HG03108 (cell line): ENCODE data around the gene UBASH3B.
"Not testable (repeated sequence)": the region's sequence is repeated elsewhere in the genome, so short reads cannot be mapped to it uniquely, and the experiment has no call there.

Source experiments
- ATAC-seq: cut with Tn5 transposase; IDR thresholded peaks from one replicate; pipeline ENCODE4 v1.9.1; 2021; ENCODE audit warnings: moderate library complexity; ENCODE audit not compliant: unreplicated experiment

UBASH3B gene, protein sequence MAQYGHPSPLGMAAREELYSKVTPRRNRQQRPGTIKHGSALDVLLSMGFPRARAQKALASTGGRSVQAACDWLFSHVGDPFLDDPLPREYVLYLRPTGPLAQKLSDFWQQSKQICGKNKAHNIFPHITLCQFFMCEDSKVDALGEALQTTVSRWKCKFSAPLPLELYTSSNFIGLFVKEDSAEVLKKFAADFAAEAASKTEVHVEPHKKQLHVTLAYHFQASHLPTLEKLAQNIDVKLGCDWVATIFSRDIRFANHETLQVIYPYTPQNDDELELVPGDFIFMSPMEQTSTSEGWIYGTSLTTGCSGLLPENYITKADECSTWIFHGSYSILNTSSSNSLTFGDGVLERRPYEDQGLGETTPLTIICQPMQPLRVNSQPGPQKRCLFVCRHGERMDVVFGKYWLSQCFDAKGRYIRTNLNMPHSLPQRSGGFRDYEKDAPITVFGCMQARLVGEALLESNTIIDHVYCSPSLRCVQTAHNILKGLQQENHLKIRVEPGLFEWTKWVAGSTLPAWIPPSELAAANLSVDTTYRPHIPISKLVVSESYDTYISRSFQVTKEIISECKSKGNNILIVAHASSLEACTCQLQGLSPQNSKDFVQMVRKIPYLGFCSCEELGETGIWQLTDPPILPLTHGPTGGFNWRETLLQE

GRCh38 chr11:122655527-122656072 is at the start of gene UBASH3B:
TSS of gene UBASH3B (plus strand) at chr11:122655722. CDS start at chr11:122656050, 328 bp downstream.
- ATAC-seq = peak; percentile 70

DNA sequence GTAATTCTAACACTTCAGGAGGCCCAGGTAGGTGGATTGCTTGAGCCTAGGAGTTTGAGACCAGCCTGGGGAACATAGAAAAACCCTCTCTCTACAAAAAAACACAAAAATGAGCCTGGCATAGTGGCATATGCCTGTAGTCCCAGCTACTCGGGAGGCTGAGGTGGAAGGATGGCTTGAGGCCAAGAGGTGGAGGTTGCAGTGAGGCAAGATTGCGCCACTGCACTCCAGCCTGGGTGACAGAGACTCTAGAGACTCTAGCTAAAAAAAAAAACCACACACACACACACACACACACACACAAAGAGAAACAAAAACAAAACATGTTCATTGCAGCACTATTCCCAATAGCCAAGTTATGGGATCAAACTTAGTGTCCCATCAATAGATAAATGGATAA is 48.4 kb upstream of the UBASH3B start:
- ATAC-seq = not testable (repeated sequence)

DNA sequence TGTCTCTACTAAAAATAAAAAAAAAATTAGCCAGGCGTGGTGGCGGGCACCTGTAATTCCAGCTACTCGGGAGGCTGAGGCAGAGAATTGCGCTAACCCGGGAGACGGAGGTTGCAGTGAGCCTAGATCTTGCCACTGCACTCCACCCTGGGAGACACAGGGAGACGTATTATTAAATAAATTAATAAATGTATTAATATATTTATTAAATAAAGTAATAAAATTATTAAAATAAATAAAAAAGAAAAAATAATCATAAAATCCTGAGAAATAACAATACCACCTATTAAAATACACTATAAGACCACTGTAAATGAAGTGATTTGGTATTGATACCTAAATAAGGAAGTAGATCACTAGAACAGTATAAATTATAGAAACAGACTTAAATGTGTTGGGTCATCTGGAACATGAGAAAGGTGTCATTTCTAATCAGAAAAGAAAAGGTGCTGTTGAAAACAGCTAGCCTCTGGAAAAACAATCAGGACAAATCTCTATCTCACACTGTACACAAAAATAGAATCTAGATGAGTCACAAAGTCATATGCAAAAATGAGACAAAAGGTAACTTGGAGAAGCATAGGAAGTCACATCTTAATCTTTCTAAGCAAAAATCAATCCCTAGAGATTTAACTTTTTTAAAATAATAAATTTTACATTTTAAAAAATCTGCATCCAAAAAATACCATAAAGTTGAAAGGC is 43.2 kb upstream of the UBASH3B start:
- ATAC-seq = no peak

- no peak for ATAC-seq
Observed at GRCh38 chr11:122616718-122617117, 38.8 kb upstream of the UBASH3B start.

DNA sequence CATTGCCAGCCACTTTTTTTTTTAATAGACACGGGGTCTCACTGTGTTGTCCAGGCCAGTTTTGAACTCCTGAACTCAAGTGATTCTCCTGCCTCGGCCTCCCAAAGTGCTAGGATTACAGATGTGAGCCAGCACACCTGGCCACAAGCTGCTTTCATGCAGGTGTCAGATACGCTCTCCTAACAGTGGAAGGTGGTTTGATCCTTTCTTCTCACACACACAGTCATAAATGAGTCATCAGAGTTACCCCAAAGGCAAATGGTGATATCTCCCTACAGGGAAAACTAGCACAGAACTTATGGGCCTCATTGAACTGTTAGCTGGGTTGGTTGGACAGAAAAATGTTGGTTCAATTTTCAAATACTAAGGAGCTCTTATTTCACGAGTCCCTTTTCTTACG is 38.2 kb upstream of the UBASH3B start:
- no peak for ATAC-seq

GRCh38 chr11:122617926-122618325 is 37.6 kb upstream of the UBASH3B start:
- no peak for ATAC-seq

DNA sequence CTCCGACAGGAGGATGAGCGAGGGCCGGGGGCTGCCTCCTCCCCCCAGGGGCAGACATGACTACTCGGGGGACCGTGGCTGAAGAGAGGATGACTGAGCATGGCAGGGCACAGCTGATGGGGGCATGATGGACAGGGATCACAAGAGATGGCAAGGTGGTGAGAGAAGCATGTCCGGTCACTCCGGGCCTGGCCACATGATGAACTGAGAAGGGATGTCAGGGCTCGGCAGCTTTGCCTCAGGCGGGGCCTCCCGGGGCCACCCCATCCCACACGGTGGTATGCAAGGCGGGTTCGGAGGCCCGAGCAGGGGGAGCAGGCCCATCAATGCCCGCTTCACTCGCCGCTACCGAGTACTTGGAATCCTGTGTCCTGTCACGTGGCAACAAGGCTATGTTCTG is 36.6 kb upstream of the UBASH3B start:
- ATAC-seq = no peak

DNA sequence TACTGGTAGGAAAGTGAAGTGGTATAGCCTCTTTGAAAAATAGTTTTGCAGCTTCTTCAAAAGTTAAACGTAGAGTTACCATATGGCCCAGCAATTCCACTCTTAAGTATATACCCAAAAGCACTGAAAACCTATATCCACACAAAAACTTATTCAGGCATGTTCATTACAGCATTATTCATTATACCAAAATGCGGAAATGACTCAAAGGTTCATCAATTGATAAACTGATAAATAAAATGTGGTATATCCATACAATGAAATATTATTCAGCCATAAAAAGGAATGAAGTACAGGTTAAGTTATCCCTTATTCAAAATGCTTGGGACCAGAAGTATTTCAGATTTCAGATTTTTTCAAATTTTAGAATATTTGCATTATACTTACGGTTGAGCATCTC is 35.8 kb upstream of the UBASH3B start:
- ATAC-seq = no peak

- ATAC-seq = not testable (repeated sequence)
Observed at GRCh38 chr11:122625501-122625900, 30.0 kb upstream of the UBASH3B start.

DNA sequence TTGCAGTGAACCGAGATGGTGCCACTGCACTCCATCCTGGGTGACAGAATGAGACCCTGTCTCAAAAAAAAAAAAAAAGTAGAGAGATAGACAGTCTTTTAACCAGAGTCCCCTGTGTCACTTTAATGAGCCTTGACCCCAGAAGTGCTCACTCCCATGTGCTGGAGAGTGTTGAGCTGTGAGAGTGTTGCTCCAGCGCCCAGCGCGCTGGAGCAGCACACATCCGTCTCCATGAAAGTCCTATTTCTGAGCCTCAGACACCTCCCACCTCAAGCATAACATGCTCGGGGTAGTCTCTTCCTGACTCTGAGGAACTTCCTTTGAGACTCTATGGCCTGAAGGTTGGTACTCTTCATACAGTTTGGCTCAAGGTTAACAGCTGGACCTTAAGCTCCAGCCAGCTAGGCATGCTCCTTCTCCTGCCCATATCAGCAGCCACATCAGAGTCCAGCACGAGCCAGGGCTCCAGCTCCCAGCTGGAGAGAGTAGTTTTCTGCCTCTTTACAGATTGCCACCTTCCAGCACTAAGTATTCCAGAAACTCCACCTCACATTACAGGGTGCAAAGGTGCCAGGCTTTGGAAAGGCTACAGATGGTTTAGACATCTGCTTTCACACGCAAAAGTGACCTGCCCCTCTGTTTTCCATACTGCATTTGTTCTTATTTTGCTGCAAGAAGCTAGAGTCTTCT is 29.4 kb upstream of the UBASH3B start:
- no peak for ATAC-seq

DNA sequence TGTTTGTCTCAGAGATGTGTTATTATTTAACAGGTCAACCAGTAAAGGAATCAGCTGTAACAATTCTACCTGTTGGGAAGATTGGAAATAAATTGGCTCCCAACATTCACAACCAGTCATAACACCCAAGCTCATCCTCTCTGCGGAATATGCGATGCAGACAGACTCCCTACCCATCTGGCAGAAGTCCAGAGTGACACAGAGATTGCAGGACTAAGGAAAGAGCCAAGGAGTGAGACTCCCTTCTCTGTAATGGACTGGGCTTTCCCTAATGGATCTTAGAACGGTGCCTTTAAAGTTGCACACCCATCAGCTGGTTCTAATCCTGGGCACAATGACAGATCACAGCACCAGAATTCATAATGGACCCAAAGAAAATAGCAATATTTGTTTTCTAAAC is 27.8 kb upstream of the UBASH3B start:
- no peak for ATAC-seq

- peak; percentile 59 for ATAC-seq
Observed at GRCh38 chr11:122628810-122629555, 26.5 kb upstream of the UBASH3B start.

DNA sequence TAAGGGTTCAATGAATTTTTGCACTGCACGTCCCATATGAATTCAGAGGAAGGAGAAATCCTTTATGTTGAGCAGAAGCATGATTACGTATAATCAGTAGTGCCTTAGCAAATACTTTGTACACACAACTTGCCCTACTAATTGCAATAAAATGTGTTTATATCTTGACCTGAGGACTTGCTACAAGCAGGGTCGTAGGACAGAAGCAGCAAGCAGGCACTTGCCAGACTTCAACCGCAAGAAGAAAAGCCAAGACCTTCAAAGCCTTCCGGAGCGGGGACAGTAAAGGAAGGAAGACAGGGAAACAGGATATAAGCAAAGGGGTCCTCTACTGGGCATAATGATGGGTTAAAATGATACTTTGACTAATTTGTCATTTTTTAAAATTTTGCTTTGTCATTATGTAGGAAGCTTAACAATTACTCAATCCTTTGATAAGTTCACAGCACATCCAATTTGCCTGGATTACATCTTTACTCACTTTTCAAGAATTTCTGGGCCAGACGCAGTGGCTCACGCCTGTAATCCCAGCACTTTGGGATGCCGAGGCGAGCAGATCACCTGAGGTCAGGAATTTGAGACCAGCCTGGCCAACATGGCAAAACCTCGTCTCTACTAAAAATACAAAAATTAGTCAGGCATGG is 23.2 kb upstream of the UBASH3B start:
- ATAC-seq = no peak

- ATAC-seq = no peak
Observed at GRCh38 chr11:122633219-122633829, 22.2 kb upstream of the UBASH3B start.

DNA sequence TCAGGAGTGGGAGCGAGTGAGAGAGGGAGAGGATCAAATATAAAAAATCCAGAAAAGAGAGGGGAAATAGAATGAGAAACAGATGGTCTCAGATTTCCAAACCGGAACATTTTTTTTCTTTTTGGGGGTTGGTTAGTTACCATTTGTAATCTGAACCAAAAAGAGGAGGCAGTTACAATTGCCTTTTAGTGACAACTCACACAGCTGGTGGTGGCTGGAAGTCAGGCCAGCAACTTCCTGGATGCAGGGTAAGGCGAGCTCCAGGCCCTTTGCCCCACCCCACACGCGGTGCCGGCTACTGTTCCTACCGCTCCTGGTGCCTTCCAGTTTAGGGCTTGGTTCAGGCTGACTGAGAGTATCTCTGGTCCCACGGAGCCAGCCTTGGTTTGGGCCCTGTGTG is 21.0 kb upstream of the UBASH3B start:
- ATAC-seq = no peak

DNA sequence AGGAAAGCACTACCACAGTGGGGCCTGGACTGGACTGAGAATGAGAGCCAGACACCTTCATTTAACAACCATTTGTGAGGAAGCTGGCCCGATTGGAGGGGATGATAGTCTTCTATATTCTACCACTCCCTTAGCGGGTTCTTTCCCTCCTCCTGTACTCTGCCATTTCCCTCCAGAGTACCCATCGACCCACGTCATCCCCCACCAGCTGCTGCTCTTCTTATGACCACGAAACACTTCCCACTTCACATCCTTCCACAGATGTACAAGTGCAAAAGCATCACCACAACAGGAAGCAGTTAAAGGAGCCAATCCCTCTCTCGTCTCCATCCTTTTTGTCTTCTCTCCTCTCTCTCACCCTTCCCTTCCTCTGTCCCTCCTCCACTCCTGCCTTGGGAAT is 18.0 kb upstream of the UBASH3B start:
- no peak for ATAC-seq

DNA sequence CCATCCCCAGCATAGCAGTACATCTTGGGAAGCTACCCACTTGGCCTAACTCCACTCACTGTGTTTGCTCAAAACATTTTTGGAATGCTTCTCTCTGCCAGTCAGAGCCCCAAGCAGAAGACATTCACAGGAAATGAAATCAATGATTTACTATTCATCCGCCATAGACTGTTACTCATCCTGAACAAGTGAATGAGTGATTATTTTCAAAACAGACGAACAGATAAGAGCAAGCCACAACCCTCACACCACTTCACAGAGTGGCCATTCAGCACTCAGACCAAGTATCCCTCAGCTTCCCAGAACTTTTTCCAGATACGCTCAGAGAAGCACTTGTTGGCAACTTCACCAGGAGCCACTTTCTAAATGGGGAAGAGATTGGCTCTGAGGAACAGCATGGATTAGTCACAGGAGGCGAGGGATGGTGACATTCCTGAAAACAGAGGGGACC is 13.0 kb upstream of the UBASH3B start:
- ATAC-seq = no peak

DNA sequence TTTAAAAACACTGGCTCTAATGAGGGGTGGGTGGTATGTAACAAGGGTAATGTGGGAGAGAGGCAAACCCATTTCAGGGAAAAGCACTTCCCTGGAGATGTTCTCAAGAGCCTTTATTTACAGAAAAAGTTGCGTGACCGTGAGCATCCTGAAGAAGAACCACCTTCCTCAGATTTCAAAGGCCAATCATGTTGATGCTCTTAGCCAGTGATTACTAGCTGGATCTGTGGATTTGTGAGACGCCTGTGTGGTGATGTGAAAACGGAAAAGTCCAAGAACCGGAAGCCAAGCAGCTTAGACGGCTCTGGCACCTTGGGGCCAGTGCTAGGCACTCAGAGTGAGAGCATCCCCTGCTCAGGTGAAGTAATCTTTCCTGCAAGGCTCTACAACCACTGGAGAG is 12.6 kb upstream of the UBASH3B start:
- ATAC-seq = no peak

GRCh38 chr11:122645847-122646246 is 9.7 kb upstream of the UBASH3B start:
- ATAC-seq = no peak
